ENCODE results near the gene USP47.
A peak's percentile ranks its signal among the peaks of the same experiment; 100 is the strongest.

Gene USP47

DNA sequence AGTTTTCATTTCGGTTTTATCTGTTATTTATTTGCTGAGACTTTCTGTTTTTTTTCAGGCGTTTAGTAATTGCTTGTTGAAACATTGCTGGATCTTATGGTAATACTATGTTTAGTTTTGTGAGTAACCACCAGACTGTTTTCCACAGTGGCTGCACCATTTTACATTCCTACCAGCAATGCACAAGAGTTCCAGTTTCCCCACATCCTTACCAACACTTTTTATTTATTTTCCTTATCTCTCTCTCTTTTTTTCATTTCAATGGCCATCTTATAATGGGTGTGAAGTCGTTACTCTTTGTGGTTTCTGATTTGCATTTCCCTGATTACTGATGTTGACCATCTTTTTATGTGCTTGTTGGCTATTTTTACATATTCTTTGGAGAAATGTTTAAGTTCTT lies 23.7 kb downstream of the USP47 start:
- TF ChIP-seq, protein P1, sequence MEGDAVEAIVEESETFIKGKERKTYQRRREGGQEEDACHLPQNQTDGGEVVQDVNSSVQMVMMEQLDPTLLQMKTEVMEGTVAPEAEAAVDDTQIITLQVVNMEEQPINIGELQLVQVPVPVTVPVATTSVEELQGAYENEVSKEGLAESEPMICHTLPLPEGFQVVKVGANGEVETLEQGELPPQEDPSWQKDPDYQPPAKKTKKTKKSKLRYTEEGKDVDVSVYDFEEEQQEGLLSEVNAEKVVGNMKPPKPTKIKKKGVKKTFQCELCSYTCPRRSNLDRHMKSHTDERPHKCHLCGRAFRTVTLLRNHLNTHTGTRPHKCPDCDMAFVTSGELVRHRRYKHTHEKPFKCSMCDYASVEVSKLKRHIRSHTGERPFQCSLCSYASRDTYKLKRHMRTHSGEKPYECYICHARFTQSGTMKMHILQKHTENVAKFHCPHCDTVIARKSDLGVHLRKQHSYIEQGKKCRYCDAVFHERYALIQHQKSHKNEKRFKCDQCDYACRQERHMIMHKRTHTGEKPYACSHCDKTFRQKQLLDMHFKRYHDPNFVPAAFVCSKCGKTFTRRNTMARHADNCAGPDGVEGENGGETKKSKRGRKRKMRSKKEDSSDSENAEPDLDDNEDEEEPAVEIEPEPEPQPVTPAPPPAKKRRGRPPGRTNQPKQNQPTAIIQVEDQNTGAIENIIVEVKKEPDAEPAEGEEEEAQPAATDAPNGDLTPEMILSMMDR (IDR thresholded peaks at IDR 0.05) = no peak
- H3K9me3 Mint-ChIP-seq = peaks cover 54% of the 10 kb centered on the region
- H3K36me3 Mint-ChIP-seq (ENCODE audit: low read depth) = peaks cover 65% of the 10 kb centered on the region
- no peak overlapping the region for H3K4me3 Mint-ChIP-seq
- H3K27ac Mint-ChIP-seq = no peak overlapping the region
- peaks cover 2% of the 10 kb centered on the region for H3K4me1 Mint-ChIP-seq
- DNase-seq = no peak
- H3K27me3 Mint-ChIP-seq (ENCODE audit: low read depth, poor library complexity) = no peaks in the 10 kb centered on the region

DNA sequence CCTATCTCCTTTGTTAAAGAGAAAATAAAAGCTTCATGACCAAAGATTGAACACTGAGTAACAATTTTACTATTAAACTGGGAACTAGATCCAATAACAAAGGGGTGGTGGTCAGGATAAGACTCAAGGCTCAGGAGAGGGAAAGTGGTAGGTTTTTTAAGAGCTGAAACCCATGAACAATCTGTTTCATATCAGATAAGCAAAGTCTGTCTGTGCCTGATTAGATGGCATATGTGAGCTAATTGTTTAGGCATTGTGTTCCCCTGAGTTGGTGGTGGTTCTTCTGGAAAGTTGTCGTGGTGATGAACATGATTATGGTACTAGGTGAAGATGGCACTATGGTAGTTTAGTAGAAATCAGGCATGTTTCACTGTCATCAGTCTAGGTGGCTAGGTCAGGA lies 24.4 kb downstream of the USP47 start:
- Mint-ChIP-seq H3K9me3 (peaks cover 51% of the 10 kb centered on the region), H3K4me1 (peaks cover 9% of the 10 kb centered on the region), H3K4me3 (no peak overlapping the region), H3K27me3 (ENCODE audit: low read depth, poor library complexity) (no peaks in the 10 kb centered on the region), H3K36me3 (ENCODE audit: low read depth) (peaks cover 67% of the 10 kb centered on the region), H3K27ac (no peak overlapping the region)
- no peak for DNase-seq
- TF ChIP-seq, protein P1 (IDR thresholded peaks at IDR 0.05) = no peak

DNA sequence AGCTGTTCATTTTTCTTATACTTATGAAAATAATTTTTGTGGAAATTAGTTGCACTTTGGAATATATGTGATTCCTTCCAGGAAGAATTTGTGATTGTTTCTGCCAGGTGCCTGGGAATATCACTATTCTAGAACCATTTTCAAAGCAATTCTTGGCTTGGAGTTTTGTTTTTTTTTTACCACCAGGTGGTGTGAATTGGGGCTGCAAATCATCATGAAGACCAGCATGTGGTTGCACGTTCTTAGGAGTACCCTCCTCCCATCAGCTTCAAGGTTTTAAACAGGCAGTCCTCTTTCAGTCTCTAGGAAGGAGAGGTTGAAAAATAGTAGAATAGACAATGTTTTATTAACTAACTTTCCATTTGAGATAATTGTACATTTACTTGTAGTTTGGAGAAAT lies 25.9 kb downstream of the USP47 start:
- H3K36me3 Mint-ChIP-seq (ENCODE audit: low read depth) = peaks cover 67% of the 10 kb centered on the region

DNA sequence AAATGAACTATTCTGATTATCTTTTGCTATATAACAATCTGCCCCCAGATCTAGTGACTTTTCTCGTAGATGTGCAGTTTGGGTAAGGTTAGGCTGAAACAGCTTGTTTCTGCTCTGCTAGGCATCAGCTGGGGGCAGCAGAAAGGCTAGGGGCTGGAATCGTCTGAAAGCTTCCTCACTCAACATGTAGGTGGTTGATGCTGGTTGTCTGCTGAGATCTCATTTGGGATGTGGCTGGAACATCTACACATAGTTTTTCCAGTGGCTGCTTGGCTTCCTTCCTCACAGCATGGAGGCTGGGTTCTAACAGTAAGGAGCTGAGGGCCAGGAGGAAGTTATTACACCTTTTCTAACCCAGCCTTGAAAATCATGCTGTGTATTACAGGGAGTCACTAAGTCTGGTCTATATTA lies 30.2 kb downstream of the USP47 start:
- Mint-ChIP-seq H3K4me3 (no peak overlapping the region), H3K27ac (peak overlapping the region; percentile 43), H3K27me3 (ENCODE audit: low read depth, poor library complexity) (no peaks in the 10 kb centered on the region)

More for the DNA sequence above, 25.9 kb downstream of the USP47 start:
- H3K4me1 Mint-ChIP-seq = peaks cover 20% of the 10 kb centered on the region
- no peak overlapping the region for H3K4me3 Mint-ChIP-seq
- no peak for DNase-seq
- TF ChIP-seq, protein P1 (IDR thresholded peaks at IDR 0.05) = no peak
- no peaks in the 10 kb centered on the region for H3K27me3 Mint-ChIP-seq (ENCODE audit: low read depth, poor library complexity)
- H3K9me3 Mint-ChIP-seq = peaks cover 51% of the 10 kb centered on the region
- no peak overlapping the region for H3K27ac Mint-ChIP-seq

DNA sequence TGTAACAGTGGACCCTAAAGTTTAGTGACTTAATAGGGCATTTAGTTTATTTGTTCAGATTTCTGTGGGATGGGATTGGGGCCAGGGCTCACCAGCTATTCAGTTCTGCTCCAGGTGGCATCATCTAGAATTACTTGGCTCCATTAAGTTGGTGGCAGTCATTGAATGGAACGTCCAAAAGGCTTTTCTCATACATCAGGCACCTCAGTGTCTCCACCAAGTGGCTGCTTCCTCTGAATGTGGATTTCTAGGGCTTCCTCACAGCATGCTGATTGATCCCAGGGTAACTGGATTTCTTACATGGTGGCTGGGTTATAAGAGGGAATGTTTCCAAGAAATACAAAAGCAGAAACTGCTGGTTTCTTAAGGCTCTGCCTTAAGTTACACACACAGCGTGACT lies 34.7 kb downstream of the USP47 start:
- no peak overlapping the region for H3K27ac Mint-ChIP-seq
- H3K36me3 Mint-ChIP-seq (ENCODE audit: low read depth) = peaks cover 35% of the 10 kb centered on the region
- H3K27me3 Mint-ChIP-seq (ENCODE audit: low read depth, poor library complexity) = no peaks in the 10 kb centered on the region
- no peak for DNase-seq
- peaks cover 4% of the 10 kb centered on the region for H3K9me3 Mint-ChIP-seq
- H3K4me1 Mint-ChIP-seq = peaks cover 44% of the 10 kb centered on the region
- TF ChIP-seq, protein P1 (IDR thresholded peaks at IDR 0.05) = no peak
- no peak overlapping the region for H3K4me3 Mint-ChIP-seq

More for the DNA sequence above, 30.2 kb downstream of the USP47 start:
- TF ChIP-seq, protein P1 (IDR thresholded peaks at IDR 0.05) = no peak
- Mint-ChIP-seq H3K9me3 (peaks cover 29% of the 10 kb centered on the region), H3K36me3 (ENCODE audit: low read depth) (peaks cover 69% of the 10 kb centered on the region), H3K4me1 (peaks cover 25% of the 10 kb centered on the region)
- no peak for DNase-seq

DNA sequence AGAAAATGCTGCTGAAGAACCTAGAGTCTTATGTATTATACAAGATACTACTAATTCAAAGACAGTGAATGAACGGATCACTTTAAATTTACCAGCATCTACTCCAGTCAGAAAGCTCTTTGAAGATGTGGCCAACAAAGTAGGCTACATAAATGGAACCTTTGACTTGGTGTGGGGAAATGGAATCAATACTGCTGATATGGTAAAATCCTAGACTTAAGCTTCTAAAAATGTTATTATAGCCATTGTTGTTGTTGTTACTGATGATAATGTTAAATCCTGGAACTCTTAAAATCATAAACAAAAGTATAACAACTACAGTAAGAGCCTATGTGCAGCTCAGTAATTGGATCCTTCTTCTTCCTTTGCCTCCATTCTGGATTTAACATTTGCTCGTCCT lies 38.4 kb downstream of the USP47 start:
- DNase-seq = no peak
- no peaks in the 10 kb centered on the region for H3K27me3 Mint-ChIP-seq (ENCODE audit: low read depth, poor library complexity)
- no peak overlapping the region for H3K27ac Mint-ChIP-seq
- TF ChIP-seq, protein P1 (IDR thresholded peaks at IDR 0.05) = no peak
- H3K36me3 Mint-ChIP-seq (ENCODE audit: low read depth) = peaks cover 42% of the 10 kb centered on the region
- H3K4me1 Mint-ChIP-seq = peaks cover 46% of the 10 kb centered on the region
- no peaks in the 10 kb centered on the region for H3K9me3 Mint-ChIP-seq
- H3K4me3 Mint-ChIP-seq = no peak overlapping the region
